Stomach smooth muscle (tissue), 2 donors: ENCODE data around the gene LPIN1.

Source experiments
- H3K27ac ChIP-seq: one replicate; pipeline ENCODE4 v1.7.0; 2013; ENCODE audit warnings: mild to moderate bottlenecking, low read length, inconsistent platforms
- H3K27me3 ChIP-seq, 2 donors: one replicate each; pipeline ENCODE4 v1.7.0; 2013; ENCODE audit warnings: low read length in 2 of 2; ENCODE audit not compliant: insufficient read depth in 2 of 2, control insufficient read depth in 1 of 2
- H3K36me3 ChIP-seq, 2 donors: one replicate each; pipeline ENCODE4 v1.7.0; 2013; ENCODE audit warnings: low read length in 2 of 2; ENCODE audit not compliant: control insufficient read depth in 2 of 2, insufficient read depth in 2 of 2
- H3K4me1 ChIP-seq: one replicate; pipeline ENCODE4 v1.7.0; 2013; ENCODE audit warnings: low read length; ENCODE audit not compliant: control insufficient read depth, insufficient read depth
- H3K4me3 ChIP-seq, 2 donors: one replicate each; pipeline ENCODE4 v1.7.0; 2013; ENCODE audit warnings: low read length in 2 of 2
- H3K9ac ChIP-seq, 2 donors: one replicate each; pipeline ENCODE4 v1.7.0; 2013; ENCODE audit warnings: low read length in 2 of 2, mild to moderate bottlenecking in 1 of 2
- H3K9me3 ChIP-seq, 2 donors: one replicate each; pipeline ENCODE4 v1.7.0; 2013; ENCODE audit warnings: low read length in 2 of 2; ENCODE audit not compliant: control insufficient read depth in 2 of 2
- donor health status: healthy.
- donor health status: Pancreatic carcinoma.

LPIN1 gene

DNA sequence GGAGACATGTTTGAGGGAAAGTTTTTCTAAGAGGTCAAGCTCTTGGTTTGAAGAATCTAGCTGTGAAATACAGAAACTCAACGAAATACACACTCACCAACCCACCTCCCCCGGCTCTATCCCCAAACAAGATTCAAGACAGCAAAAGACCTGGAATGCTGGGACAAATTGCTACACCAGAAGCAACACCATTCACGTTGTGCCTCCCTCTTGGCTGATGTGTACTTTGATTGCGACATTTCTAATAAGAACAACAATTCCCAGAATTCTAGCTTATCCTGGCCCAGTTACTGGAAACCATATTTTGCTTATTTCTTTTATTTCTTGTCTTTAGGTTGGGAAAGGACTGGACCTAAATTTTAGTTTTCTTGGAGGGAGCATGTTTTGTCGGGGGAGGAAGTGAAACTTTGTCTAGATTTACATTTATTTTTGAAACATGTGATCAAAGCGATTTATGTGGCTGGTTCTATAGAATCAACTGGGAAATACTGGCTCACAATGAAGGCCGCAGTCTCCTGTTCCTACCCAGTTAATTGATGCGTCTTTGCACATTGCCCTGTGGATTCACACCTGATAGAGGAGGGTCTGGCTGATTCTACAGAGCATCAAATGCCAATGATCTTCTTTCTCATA, 29.6 kb upstream of the LPIN1 start:
- Histone ChIP-seq H3K27me3 (peaks cover 0 to 2% of the 10 kb centered on the region in 2 donors), H3K36me3 (no peaks in the 10 kb centered on the region), H3K27ac (no peak overlapping the region), H3K9me3 (no peaks in the 10 kb centered on the region), H3K4me3 (no peak overlapping the region), H3K4me1 (no peaks in the 10 kb centered on the region), H3K9ac (no peak overlapping the region)

GRCh38 chr2:11717623-11718022, 28.8 kb upstream of the LPIN1 start:
- H3K9ac ChIP-seq: no peak overlapping the region
- no peaks in the 10 kb centered on the region for H3K4me1 ChIP-seq
- no peaks in the 10 kb centered on the region for H3K9me3 ChIP-seq
- H3K4me3 ChIP-seq: no peak overlapping the region
- no peaks in the 10 kb centered on the region for H3K36me3 ChIP-seq
- peaks cover 0 to 2% of the 10 kb centered on the region in 2 donors for H3K27me3 ChIP-seq
- no peak overlapping the region for H3K27ac ChIP-seq

GRCh38 chr2:11718606-11719005, 27.8 kb upstream of the LPIN1 start:
- Histone ChIP-seq H3K4me1 (no peaks in the 10 kb centered on the region), H3K36me3 (no peaks in the 10 kb centered on the region), H3K9ac (no peak overlapping the region), H3K27ac (no peak overlapping the region), H3K4me3 (no peak overlapping the region), H3K9me3 (no peaks in the 10 kb centered on the region), H3K27me3 (peaks cover 0 to 2% of the 10 kb centered on the region in 2 donors)

DNA sequence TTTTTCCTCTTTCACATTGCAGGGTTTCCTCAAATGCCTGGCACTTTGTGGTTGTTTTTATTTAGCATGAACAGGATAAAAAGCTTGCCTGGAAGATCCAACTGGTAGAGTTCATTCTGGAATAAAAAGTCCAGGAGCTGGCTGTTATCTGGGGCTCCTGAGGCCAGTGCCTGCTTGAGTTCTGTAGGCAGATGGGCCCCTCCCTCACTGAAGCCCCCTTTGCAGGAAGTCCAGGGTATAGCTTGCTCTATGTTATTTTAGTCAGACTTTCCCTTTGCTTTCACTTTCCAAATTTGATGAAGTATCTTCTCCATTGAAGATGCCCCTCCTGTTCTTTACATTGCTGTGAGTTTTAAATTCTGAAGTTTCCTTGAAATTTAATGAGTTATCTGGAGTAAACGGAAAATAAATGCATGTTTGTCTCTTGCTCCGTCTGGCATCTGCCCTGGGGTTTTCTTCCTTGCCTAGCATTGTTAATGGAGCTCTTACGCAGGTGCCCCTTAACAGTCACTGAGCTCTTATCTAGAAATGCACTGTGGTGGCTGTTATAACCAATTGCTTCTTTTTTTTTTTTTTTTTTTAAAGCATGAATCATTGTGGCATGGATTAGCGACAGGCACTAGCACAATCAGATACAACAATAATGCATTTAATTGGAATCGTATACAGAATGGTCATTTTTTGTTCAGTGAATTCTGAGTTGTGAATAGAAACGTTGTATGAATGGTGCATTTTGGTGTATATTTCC, 27.0 kb upstream of the LPIN1 start:
- no peaks in the 10 kb centered on the region for H3K9me3 ChIP-seq
- H3K27me3 ChIP-seq: peaks cover 0 to 2% of the 10 kb centered on the region in 2 donors
- no peaks in the 10 kb centered on the region for H3K36me3 ChIP-seq
- H3K4me3 ChIP-seq: no peak overlapping the region
- H3K27ac ChIP-seq: no peak overlapping the region
- H3K9ac ChIP-seq: no peak overlapping the region
- no peaks in the 10 kb centered on the region for H3K4me1 ChIP-seq

GRCh38 chr2:11720752-11721151, 25.7 kb upstream of the LPIN1 start:
- no peaks in the 10 kb centered on the region for H3K9me3 ChIP-seq
- H3K36me3 ChIP-seq: no peaks in the 10 kb centered on the region
- H3K27ac ChIP-seq: no peak overlapping the region
- no peak overlapping the region for H3K4me3 ChIP-seq
- H3K9ac ChIP-seq: no peak overlapping the region
- peaks cover 0 to 2% of the 10 kb centered on the region in 2 donors for H3K27me3 ChIP-seq
- no peaks in the 10 kb centered on the region for H3K4me1 ChIP-seq

DNA sequence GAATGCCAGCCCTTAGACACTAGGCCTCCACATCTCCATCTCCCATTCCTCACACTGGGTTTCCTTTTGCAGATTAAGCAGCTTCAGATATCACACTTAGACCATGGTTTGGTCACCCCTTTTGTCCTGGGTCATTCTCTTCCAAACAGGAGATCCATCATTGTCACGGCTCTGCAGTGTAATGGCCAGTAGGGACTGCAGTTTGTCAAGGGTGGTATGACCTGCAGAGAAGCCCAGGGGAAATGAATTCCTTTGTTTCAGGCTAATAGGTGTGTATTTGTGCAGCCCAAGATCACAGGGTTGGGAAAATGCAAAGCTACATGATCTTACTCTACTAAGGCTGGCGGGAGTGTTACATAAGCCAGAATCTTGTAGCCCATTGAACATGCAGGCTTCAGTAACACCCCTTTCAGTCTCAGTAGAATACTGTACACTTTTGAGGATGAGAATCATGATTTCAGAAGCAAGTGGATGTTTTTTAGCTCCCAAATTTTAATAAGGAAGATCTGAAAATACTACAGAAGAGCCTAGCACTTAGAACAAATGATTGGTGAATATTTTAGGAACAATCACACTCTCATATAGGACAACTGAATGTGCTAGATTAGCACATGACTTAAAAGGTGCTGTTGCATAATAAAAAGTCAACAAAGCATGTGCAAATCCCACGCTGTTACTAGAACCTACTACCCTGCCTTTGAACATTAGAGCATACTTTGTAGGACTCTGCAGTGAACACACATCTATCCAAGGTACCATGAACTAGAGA, 24.0 kb upstream of the LPIN1 start:
- Histone ChIP-seq H3K9ac (no peak overlapping the region), H3K4me3 (no peak overlapping the region), H3K27ac (no peak overlapping the region), H3K36me3 (no peaks in the 10 kb centered on the region), H3K4me1 (no peaks in the 10 kb centered on the region), H3K27me3 (peaks cover 0 to 2% of the 10 kb centered on the region in 2 donors), H3K9me3 (no peaks in the 10 kb centered on the region)

GRCh38 chr2:11723061-11723371, 23.4 kb upstream of the LPIN1 start:
- no peaks in the 10 kb centered on the region for H3K4me1 ChIP-seq
- no peak overlapping the region for H3K27ac ChIP-seq
- H3K4me3 ChIP-seq: no peak overlapping the region
- H3K27me3 ChIP-seq: peaks cover 0 to 2% of the 10 kb centered on the region in 2 donors
- no peak overlapping the region for H3K9ac ChIP-seq
- H3K9me3 ChIP-seq: no peaks in the 10 kb centered on the region
- no peaks in the 10 kb centered on the region for H3K36me3 ChIP-seq

- peaks cover 0 to 2% of the 10 kb centered on the region in 2 donors for H3K27me3 ChIP-seq
- no peaks in the 10 kb centered on the region for H3K9me3 ChIP-seq
- H3K9ac ChIP-seq: no peak overlapping the region
- H3K4me1 ChIP-seq: no peaks in the 10 kb centered on the region
- no peaks in the 10 kb centered on the region for H3K36me3 ChIP-seq
- no peak overlapping the region for H3K4me3 ChIP-seq
- H3K27ac ChIP-seq: no peak overlapping the region
Measured at GRCh38 chr2:11724151-11724550, 22.3 kb upstream of the LPIN1 start.

DNA sequence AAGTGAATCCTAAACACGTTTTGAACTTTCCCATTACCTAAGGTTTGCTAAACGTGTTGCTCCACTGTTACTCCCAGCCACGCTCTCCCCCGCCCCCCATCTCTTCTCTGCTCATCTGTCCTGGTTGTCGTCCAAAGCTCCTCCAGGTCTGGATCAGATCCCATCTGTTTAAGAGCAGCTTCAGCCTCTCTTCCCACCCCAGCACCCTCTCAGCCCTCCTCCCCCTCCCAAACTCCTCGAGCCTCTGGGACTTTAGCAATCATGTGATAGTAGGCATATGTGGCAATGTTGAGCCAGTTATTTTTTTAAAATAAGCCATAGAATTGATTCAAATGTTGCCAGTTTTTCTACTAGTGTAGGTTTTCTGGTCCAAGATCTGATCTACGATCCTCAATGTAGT, 20.0 kb upstream of the LPIN1 start:
- no peaks in the 10 kb centered on the region for H3K4me1 ChIP-seq
- no peak overlapping the region for H3K9ac ChIP-seq
- H3K36me3 ChIP-seq: no peaks in the 10 kb centered on the region
- H3K27me3 ChIP-seq: no peaks in the 10 kb centered on the region
- H3K27ac ChIP-seq: no peak overlapping the region
- H3K4me3 ChIP-seq: no peak overlapping the region
- no peaks in the 10 kb centered on the region for H3K9me3 ChIP-seq

DNA sequence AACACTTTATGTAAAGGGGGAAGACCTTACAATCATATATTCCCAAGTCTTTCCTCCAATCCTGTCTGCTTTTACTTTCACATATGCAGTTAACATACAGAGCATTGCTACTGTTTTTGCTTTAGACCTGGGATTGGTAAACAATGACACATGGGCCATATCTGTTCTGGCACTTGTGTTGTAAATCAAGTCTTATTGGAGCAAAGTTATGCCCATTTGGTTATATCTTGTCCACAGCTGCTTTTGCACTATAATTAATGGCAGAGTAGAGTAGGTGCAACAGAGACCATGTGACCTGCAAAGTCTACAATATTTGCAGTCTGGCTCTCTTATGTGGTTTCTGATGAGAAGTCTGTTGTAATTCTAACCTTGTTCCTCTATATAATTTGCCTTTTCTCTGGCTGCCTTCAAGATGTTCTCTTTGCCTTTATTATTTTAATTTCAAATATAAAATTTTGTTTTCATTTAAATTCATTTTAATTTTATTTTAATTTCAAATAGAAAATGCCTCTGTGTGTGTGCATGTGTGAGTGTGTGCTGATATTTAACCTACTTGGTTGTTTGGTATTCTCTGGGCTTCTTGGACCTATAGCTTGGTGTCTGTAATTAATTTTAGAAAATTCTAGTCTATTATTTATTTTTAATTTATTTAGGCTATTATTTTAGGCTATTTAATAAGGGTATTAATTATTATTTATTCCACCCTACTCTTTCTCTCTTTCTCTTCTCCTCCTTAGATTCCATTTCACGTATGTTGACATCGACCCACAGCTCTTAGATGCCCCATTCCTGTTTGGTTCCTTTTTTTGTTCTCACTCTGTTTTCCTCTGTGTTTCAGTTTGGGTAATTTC, 16.8 kb upstream of the LPIN1 start:
- Histone ChIP-seq H3K4me1 (no peaks in the 10 kb centered on the region), H3K9me3 (no peaks in the 10 kb centered on the region), H3K27ac (no peak overlapping the region), H3K36me3 (no peaks in the 10 kb centered on the region), H3K4me3 (no peak overlapping the region), H3K9ac (no peak overlapping the region), H3K27me3 (no peaks in the 10 kb centered on the region)
